Endothelial cell of umbilical vein (primary cell): Measurements from ENCODE around the gene SYNPR.

ENCODE experiments used
- JUN ChIP-seq: IDR thresholded peaks from 2 replicates; pipeline ENCODE4 v1.6.1; 2011; ENCODE audit warnings: borderline replicate concordance, low read depth; ENCODE audit not compliant: insufficient read length, insufficient read depth
- POLR2A ChIP-seq: IDR thresholded peaks from 2 replicates; pipeline ENCODE4 v1.6.1; 2012; ENCODE audit warnings: low read depth, mild to moderate bottlenecking, control low read depth, low read length
- POLR2AphosphoS5 ChIP-seq: IDR thresholded peaks from 2 replicates; pipeline ENCODE4 v1.6.1; 2012; ENCODE audit warnings: low read depth, mild to moderate bottlenecking, control low read depth, low read length, moderate library complexity; ENCODE audit not compliant: insufficient read depth
- TF ChIP-seq, protein P1 (sequence below), 2 donors: IDR thresholded peaks; 1 replicate in 1 of 2; 2 replicates in 1 of 2; pipeline ENCODE4 v1.5.1; 2011; ENCODE audit warnings: low read length in 2 of 2, mild to moderate bottlenecking in 2 of 2, moderate library complexity in 2 of 2, control low read depth in 1 of 2, inconsistent platforms in 1 of 2, low read depth in 1 of 2; ENCODE audit not compliant: insufficient read depth in 1 of 2; ENCODE audit errors: extremely low read depth in 1 of 2

DNA sequence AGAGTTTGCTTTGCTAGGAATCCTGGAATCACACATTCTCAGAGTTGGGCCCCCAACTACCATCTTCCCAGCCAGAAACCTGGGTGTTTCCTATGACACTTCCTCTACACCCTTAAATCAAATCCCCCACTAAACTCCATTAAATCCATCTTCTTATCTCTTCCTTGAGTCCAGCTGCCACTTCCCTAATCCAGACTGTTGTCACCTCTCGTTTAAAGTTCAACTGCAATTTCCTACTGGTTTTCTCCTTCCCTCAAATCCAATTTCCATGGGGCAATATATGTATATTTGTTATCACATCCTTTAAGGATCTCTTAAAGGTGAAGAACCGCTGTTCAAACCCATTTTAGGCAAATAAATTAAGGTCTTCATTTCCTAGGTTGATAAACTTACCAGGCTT lies 300.8 kb downstream of the SYNPR start:
- TF ChIP-seq, protein P1, sequence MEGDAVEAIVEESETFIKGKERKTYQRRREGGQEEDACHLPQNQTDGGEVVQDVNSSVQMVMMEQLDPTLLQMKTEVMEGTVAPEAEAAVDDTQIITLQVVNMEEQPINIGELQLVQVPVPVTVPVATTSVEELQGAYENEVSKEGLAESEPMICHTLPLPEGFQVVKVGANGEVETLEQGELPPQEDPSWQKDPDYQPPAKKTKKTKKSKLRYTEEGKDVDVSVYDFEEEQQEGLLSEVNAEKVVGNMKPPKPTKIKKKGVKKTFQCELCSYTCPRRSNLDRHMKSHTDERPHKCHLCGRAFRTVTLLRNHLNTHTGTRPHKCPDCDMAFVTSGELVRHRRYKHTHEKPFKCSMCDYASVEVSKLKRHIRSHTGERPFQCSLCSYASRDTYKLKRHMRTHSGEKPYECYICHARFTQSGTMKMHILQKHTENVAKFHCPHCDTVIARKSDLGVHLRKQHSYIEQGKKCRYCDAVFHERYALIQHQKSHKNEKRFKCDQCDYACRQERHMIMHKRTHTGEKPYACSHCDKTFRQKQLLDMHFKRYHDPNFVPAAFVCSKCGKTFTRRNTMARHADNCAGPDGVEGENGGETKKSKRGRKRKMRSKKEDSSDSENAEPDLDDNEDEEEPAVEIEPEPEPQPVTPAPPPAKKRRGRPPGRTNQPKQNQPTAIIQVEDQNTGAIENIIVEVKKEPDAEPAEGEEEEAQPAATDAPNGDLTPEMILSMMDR (IDR thresholded peaks at IDR 0.05; ENCODE audit: extremely low read depth in 1 of 2, insufficient read depth in 1 of 2, low read depth in 1 of 2, low read length in 2 of 2): no peak
- TF ChIP-seq POLR2A: no peak
- TF ChIP-seq JUN: no peak
- no peak for TF ChIP-seq POLR2AphosphoS5
